EH (cell line): ENCODE data around the gene ACP1.

Experiments used
- DNase-seq: peaks from one replicate; pipeline ENCODE4 v3.0.0-alpha.2; 2015; ENCODE audit warnings: low read depth

Gene ACP1

GRCh38 chr2:255195-255594 lies 9.6 kb upstream of the ACP1 start:
- no peak for DNase-seq

GRCh38 chr2:256094-256493 lies 8.7 kb upstream of the ACP1 start:
- no peak for DNase-seq

GRCh38 chr2:257429-257828 lies 7.3 kb upstream of the ACP1 start:
- no peak for DNase-seq

GRCh38 chr2:257842-258241 lies 6.9 kb upstream of the ACP1 start:
- DNase-seq = no peak

- DNase-seq = no peak
These were observed 5.8 kb upstream of the ACP1 start for GRCh38 chr2:258933-259332.

GRCh38 chr2:259789-260331 lies 4.9 kb upstream of the ACP1 start:
- DNase-seq = no peak

GRCh38 chr2:260507-261161 lies 4.1 kb upstream of the ACP1 start:
- DNase-seq = peak; percentile 4

GRCh38 chr2:262117-262516 lies 2.6 kb upstream of the ACP1 start:
- no peak for DNase-seq

- DNase-seq = no peak
These were observed 1.6 kb upstream of the ACP1 start for GRCh38 chr2:263022-263738.

GRCh38 chr2:263774-264492 lies 814 bp upstream of the ACP1 start, which contains the start of gene SH3YL1:
SH3YL1 (minus strand) TSS chr2:264032; CDS start chr2:263984, 48 bp downstream.
- DNase-seq = peak; percentile 19

GRCh38 chr2:268323-268722 lies 3.6 kb downstream of the ACP1 start:
- no peak for DNase-seq

- DNase-seq = no peak
These were observed 4.7 kb downstream of the ACP1 start for GRCh38 chr2:269356-270030.

- no peak for DNase-seq
These were observed 6.1 kb downstream of the ACP1 start for GRCh38 chr2:270861-271260.

GRCh38 chr2:271917-272316 lies 7.2 kb downstream of the ACP1 start:
- no peak for DNase-seq

- DNase-seq = no peak
These were observed 8.6 kb downstream of the ACP1 start for GRCh38 chr2:273333-273732.

- DNase-seq = no peak
These were observed 9.8 kb downstream of the ACP1 start for GRCh38 chr2:274503-274902.

- no peak for DNase-seq
These were observed 10.7 kb downstream of the ACP1 start for GRCh38 chr2:275466-275865.

GRCh38 chr2:278312-278926 lies 13.7 kb downstream of the ACP1 start:
- DNase-seq = no peak

- no peak for DNase-seq
These were observed 14.2 kb downstream of the ACP1 start for GRCh38 chr2:278927-279320.

- no peak for DNase-seq
These were observed 14.6 kb downstream of the ACP1 start for GRCh38 chr2:279366-279765.

- no peak for DNase-seq
These were observed 15.4 kb downstream of the ACP1 start for GRCh38 chr2:279956-280649.
